ENCODE data around the gene RAB11B.

The RAB11B gene

GRCh38 chr19:8452446-8453123 is 62.4 kb downstream of the RAB11B start:
- Histone ChIP-seq H3K4me3 (ENCODE audit: low read depth, low read length) (no peak overlapping the region), H3K4me1 (ENCODE audit: control insufficient read depth, insufficient read depth, low read length, unreplicated experiment) (peaks cover 16% of the 10 kb centered on the region), H3K27ac (ENCODE audit: low read depth, low read length) (no peak overlapping the region), H3K79me2 (ENCODE audit: control insufficient read depth, insufficient read depth, low read length, unreplicated experiment) (peaks cover 92% of the 10 kb centered on the region), H2AFZ (ENCODE audit: low read length, unreplicated experiment) (no peak overlapping the region), H3K27me3 (ENCODE audit: insufficient read depth, low read length) (no peaks in the 10 kb centered on the region), H3K36me3 (ENCODE audit: insufficient read depth, low read length) (peaks cover 7% of the 10 kb centered on the region; the same call in 1 of the 2 replicates)

- peaks cover 17% of the 10 kb centered on the region for H3K4me1 ChIP-seq (ENCODE audit: control insufficient read depth, insufficient read depth, low read length, unreplicated experiment)
- H2AFZ ChIP-seq (ENCODE audit: low read length, unreplicated experiment), result no peak overlapping the region
- no peak overlapping the region for H3K27ac ChIP-seq (ENCODE audit: low read depth, low read length)
- H3K27me3 ChIP-seq (ENCODE audit: insufficient read depth, low read length), result no peaks in the 10 kb centered on the region
- H3K79me2 ChIP-seq (ENCODE audit: control insufficient read depth, insufficient read depth, low read length, unreplicated experiment), result peaks cover 96% of the 10 kb centered on the region
- H3K4me3 ChIP-seq (ENCODE audit: low read depth, low read length), result no peak overlapping the region
- peaks cover 7% of the 10 kb centered on the region; the same call in 1 of the 2 replicates for H3K36me3 ChIP-seq (ENCODE audit: insufficient read depth, low read length)
These were observed 63.5 kb downstream of the RAB11B start for GRCh38 chr19:8453616-8454015.
